PC-9 (cell line): ENCODE results near the gene PPFIBP1.

Source experiments
- CTCF ChIP-seq: fragments of 200-600 bp; sonication (generic); conservative IDR thresholded peaks from 2 replicates; pipeline ENCODE4 v1.6.1; 2017; ENCODE audit warnings: mixed run types, antibody characterized with exemption, mild to moderate bottlenecking, moderate library complexity
- EZH2 ChIP-seq: fragments of 200-600 bp; sonication (generic); IDR thresholded peaks from 2 replicates; pipeline ENCODE4 v1.8.0; 2017; ENCODE audit warnings: antibody characterized with exemption, low read depth

- TF ChIP-seq CTCF (no peak), EZH2 (no peak)
Measured at GRCh38 chr12:27508736-27509431, 15.1 kb upstream of the PPFIBP1 start.
